Measurements from ENCODE around the gene CHCT1.

CHCT1 gene

DNA sequence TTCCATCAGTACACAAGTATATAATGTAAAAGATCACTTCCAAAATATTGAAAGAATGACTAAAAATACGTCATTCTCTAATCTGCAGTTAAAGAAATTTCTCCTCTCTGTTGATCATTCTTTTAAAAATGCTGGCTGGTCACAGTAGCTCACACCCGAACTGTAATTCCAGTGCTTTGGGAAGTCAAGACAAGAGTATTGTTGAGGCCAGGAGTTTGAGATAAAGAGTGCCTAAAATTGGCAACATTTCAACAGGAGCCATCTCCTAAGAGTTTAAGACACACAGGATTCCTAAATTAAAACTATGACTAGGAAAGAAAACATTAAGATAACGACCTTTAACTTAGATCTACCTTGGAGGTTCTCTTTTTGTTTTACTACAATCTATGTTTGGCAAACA is 25.9 kb upstream of the CHCT1 start:
- peak overlapping the region; percentile 97 for H3K27ac ChIP-seq (replicated peaks)
- TF ChIP-seq CTCF (IDR thresholded peaks at IDR 0.05; ENCODE audit: insufficient read depth, low read length) = no peak
- TF ChIP-seq, protein P1, sequence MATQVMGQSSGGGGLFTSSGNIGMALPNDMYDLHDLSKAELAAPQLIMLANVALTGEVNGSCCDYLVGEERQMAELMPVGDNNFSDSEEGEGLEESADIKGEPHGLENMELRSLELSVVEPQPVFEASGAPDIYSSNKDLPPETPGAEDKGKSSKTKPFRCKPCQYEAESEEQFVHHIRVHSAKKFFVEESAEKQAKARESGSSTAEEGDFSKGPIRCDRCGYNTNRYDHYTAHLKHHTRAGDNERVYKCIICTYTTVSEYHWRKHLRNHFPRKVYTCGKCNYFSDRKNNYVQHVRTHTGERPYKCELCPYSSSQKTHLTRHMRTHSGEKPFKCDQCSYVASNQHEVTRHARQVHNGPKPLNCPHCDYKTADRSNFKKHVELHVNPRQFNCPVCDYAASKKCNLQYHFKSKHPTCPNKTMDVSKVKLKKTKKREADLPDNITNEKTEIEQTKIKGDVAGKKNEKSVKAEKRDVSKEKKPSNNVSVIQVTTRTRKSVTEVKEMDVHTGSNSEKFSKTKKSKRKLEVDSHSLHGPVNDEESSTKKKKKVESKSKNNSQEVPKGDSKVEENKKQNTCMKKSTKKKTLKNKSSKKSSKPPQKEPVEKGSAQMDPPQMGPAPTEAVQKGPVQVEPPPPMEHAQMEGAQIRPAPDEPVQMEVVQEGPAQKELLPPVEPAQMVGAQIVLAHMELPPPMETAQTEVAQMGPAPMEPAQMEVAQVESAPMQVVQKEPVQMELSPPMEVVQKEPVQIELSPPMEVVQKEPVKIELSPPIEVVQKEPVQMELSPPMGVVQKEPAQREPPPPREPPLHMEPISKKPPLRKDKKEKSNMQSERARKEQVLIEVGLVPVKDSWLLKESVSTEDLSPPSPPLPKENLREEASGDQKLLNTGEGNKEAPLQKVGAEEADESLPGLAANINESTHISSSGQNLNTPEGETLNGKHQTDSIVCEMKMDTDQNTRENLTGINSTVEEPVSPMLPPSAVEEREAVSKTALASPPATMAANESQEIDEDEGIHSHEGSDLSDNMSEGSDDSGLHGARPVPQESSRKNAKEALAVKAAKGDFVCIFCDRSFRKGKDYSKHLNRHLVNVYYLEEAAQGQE (IDR thresholded peaks at IDR 0.05; ENCODE audit: insufficient replicate concordance, low read depth) = no peak
- TF ChIP-seq SPI1 (IDR thresholded peaks at IDR 0.05; ENCODE audit: borderline replicate concordance, low read depth) = no peak
- TF ChIP-seq GABPA (IDR thresholded peaks at IDR 0.05; ENCODE audit: low read depth) = no peak
- TF ChIP-seq POLR2AphosphoS5 (IDR thresholded peaks at IDR 0.05; ENCODE audit: low read depth) = no peak
- no peak overlapping the region for H3K4me3 ChIP-seq (replicated peaks; ENCODE audit: insufficient read depth, low read length)
- no peak for DNase-seq (ENCODE audit: low read depth in 1 of 2, low spot score in 1 of 2)
- no peaks in the 10 kb centered on the region for H3K27me3 ChIP-seq (ENCODE audit: insufficient read depth, poor library complexity, severe bottlenecking)

DNA sequence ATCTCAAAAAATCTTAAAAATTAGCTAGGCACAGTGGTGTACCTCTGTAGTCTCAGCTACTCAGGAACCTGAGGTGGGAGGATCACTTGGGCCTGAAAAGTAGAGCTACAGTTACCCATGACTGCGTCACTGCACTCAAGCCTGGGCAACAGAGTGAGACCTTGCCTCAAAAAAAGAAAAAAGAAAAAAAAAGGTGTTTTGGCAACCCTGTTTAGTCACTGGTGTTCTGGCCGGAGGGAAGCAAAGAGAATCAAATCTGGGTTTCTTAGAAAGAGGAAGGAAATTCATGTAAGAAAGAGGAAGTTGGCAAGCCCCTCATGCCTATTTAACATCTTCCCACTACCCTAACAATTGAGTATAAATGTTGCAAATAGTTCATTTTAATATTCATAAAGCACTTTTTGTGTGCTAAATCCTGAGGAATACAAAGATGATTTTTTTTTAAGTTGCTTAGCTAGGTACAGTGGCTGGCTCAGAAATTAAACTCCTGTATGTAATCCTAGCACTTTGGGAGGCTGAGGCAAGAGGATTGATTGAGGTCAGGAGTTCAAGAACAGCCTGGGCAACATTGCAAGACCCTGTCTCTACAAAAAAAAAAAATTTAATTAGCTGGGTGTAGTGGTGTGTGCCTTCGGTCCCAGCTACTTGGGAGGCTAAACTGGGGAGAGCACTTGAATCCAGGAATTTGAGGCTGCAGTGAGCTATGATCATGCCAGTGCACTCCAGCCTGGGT is 23.9 kb upstream of the CHCT1 start:
- H3K27ac ChIP-seq (replicated peaks) = peak overlapping the region; percentile 97
- H3K4me3 ChIP-seq (replicated peaks; ENCODE audit: insufficient read depth, low read length) = no peak overlapping the region
- H3K27me3 ChIP-seq (ENCODE audit: insufficient read depth, poor library complexity, severe bottlenecking) = no peaks in the 10 kb centered on the region
- DNase-seq (ENCODE audit: low read depth in 1 of 2, low spot score in 1 of 2) = peak in 1 of 2 experiments; percentile 86
- TF ChIP-seq, protein P1 (IDR thresholded peaks at IDR 0.05; ENCODE audit: insufficient replicate concordance, low read depth) = no peak
- TF ChIP-seq SPI1 (IDR thresholded peaks at IDR 0.05; ENCODE audit: borderline replicate concordance, low read depth) = peak; percentile 85

- H3K27me3 ChIP-seq (ENCODE audit: insufficient read depth, poor library complexity, severe bottlenecking) = no peaks in the 10 kb centered on the region
- no peak for TF ChIP-seq POLR2AphosphoS5 (IDR thresholded peaks at IDR 0.05; ENCODE audit: low read depth)
- TF ChIP-seq SPI1 (IDR thresholded peaks at IDR 0.05; ENCODE audit: borderline replicate concordance, low read depth) = no peak
- TF ChIP-seq, protein P1 (IDR thresholded peaks at IDR 0.05; ENCODE audit: insufficient replicate concordance, low read depth) = no peak
- H3K4me3 ChIP-seq (replicated peaks; ENCODE audit: insufficient read depth, low read length) = no peak overlapping the region
- no peak for DNase-seq (ENCODE audit: low read depth in 1 of 2, low spot score in 1 of 2)
- no peak overlapping the region for H3K27ac ChIP-seq (replicated peaks)
Observed at GRCh38 chr17:60401819-60402218, 20.5 kb upstream of the CHCT1 start.

GRCh38 chr17:60403523-60403810 is 18.8 kb upstream of the CHCT1 start:
- TF ChIP-seq, protein P1 (IDR thresholded peaks at IDR 0.05; ENCODE audit: insufficient replicate concordance, low read depth) = no peak
- Histone ChIP-seq H3K27me3 (ENCODE audit: insufficient read depth, poor library complexity, severe bottlenecking) (no peaks in the 10 kb centered on the region), H3K4me3 (replicated peaks; ENCODE audit: insufficient read depth, low read length) (no peak overlapping the region), H3K27ac (replicated peaks) (no peak overlapping the region)
- no peak for DNase-seq (ENCODE audit: low read depth in 1 of 2, low spot score in 1 of 2)

Data from HL-60 (cell line).